Measurements from ENCODE around the gene TCF20.

TCF20 gene

GRCh38 chr22:42247596-42247995 is 22.9 kb downstream of the TCF20 start:
- H2BK120ac ChIP-seq (ENCODE audit: low read depth, low read length), result no peak overlapping the region
- H3K4me3 ChIP-seq (ENCODE audit: insufficient read depth in 1 of 2, low read depth in 1 of 2, low read length in 2 of 2), result no peak overlapping the region
- no peak overlapping the region for H3K18ac ChIP-seq (ENCODE audit: low read depth in 1 of 2, low read length in 2 of 2)
- no peak overlapping the region for H3K14ac ChIP-seq (ENCODE audit: low read length in 2 of 2)
- no peak overlapping the region for H3K23ac ChIP-seq (ENCODE audit: low read length in 2 of 2)
- H3K79me1 ChIP-seq (replicated peaks; ENCODE audit: low read length, poor library complexity, severe bottlenecking), result peaks cover 27% of the 10 kb centered on the region
- no peak overlapping the region for H2AFZ ChIP-seq (ENCODE audit: low read depth, low read length)
- H3K27me3 ChIP-seq (ENCODE audit: control insufficient read depth in 1 of 2, insufficient read depth in 1 of 2, low read length in 2 of 2), result no peaks in the 10 kb centered on the region
- H4K8ac ChIP-seq (ENCODE audit: low read length), result no peak overlapping the region
- H3K4ac ChIP-seq (ENCODE audit: low read depth in 1 of 2, low read length in 2 of 2), result no peak overlapping the region
- no peak overlapping the region for H2BK5ac ChIP-seq (ENCODE audit: low read depth, low read length, poor library complexity, severe bottlenecking)
- peaks cover 2% of the 10 kb centered on the region for H3K4me1 ChIP-seq (ENCODE audit: control insufficient read depth, insufficient read depth, low read depth, low read length)
- H2BK15ac ChIP-seq (ENCODE audit: low read depth, poor library complexity, severe bottlenecking), result no peak overlapping the region
- no peak overlapping the region for H2BK12ac ChIP-seq (ENCODE audit: low read length in 2 of 2)
- H2AK5ac ChIP-seq (ENCODE audit: low read length, severe bottlenecking), result no peak overlapping the region
- H4K91ac ChIP-seq (ENCODE audit: low read length), result no peak overlapping the region
- no peaks in the 10 kb centered on the region for H3K9me3 ChIP-seq (ENCODE audit: control insufficient read depth, low read length)
- no peak overlapping the region for H3K27ac ChIP-seq (ENCODE audit: low read length, poor library complexity, severe bottlenecking)
- no peaks in the 10 kb centered on the region for H3K36me3 ChIP-seq (ENCODE audit: control insufficient read depth in 1 of 2, insufficient read depth in 2 of 2, low read depth in 1 of 2, low read length in 2 of 2)
- H3K9ac ChIP-seq (ENCODE audit: low read length), result no peak overlapping the region
- WGBS, result 83% methylated on average over 2 of the region's 3 CpGs
- no peak overlapping the region for H3K4me2 ChIP-seq (ENCODE audit: low read length, poor library complexity, severe bottlenecking)
- no peak for DNase-seq

- no peak overlapping the region for H3K14ac ChIP-seq (ENCODE audit: low read length in 2 of 2)
- no peak overlapping the region for H2AK5ac ChIP-seq (ENCODE audit: low read length, severe bottlenecking)
- no peak overlapping the region for H3K9ac ChIP-seq (ENCODE audit: low read length)
- H4K91ac ChIP-seq (ENCODE audit: low read length), result no peak overlapping the region
- peaks cover 2% of the 10 kb centered on the region for H3K4me1 ChIP-seq (ENCODE audit: control insufficient read depth, insufficient read depth, low read depth, low read length)
- no peak overlapping the region for H2AFZ ChIP-seq (ENCODE audit: low read depth, low read length)
- no peak overlapping the region for H2BK5ac ChIP-seq (ENCODE audit: low read depth, low read length, poor library complexity, severe bottlenecking)
- H3K23ac ChIP-seq (ENCODE audit: low read length in 2 of 2), result peak overlapping the region in 1 of 2 experiments; percentile 27
- no peak overlapping the region for H4K8ac ChIP-seq (ENCODE audit: low read length)
- H2BK12ac ChIP-seq (ENCODE audit: low read length in 2 of 2), result no peak overlapping the region
- H3K27me3 ChIP-seq (ENCODE audit: control insufficient read depth in 1 of 2, insufficient read depth in 1 of 2, low read length in 2 of 2), result no peaks in the 10 kb centered on the region
- no peak overlapping the region for H3K27ac ChIP-seq (ENCODE audit: low read length, poor library complexity, severe bottlenecking)
- no peak overlapping the region for H3K4ac ChIP-seq (ENCODE audit: low read depth in 1 of 2, low read length in 2 of 2)
- no peak overlapping the region for H3K18ac ChIP-seq (ENCODE audit: low read depth in 1 of 2, low read length in 2 of 2)
- H3K9me3 ChIP-seq (ENCODE audit: control insufficient read depth, low read length), result no peaks in the 10 kb centered on the region
- no peak overlapping the region for H2BK120ac ChIP-seq (ENCODE audit: low read depth, low read length)
- H3K36me3 ChIP-seq (ENCODE audit: control insufficient read depth in 1 of 2, insufficient read depth in 2 of 2, low read depth in 1 of 2, low read length in 2 of 2), result no peaks in the 10 kb centered on the region
- DNase-seq, result no peak
- H3K4me3 ChIP-seq (ENCODE audit: insufficient read depth in 1 of 2, low read depth in 1 of 2, low read length in 2 of 2), result no peak overlapping the region
- no peak overlapping the region for H3K4me2 ChIP-seq (ENCODE audit: low read length, poor library complexity, severe bottlenecking)
- peaks cover 22% of the 10 kb centered on the region for H3K79me1 ChIP-seq (replicated peaks; ENCODE audit: low read length, poor library complexity, severe bottlenecking)
- no peak overlapping the region for H2BK15ac ChIP-seq (ENCODE audit: low read depth, poor library complexity, severe bottlenecking)
Measured at GRCh38 chr22:42243802-42244060, 26.7 kb downstream of the TCF20 start.

- Histone ChIP-seq H3K4ac (ENCODE audit: low read depth in 1 of 2, low read length in 2 of 2) (no peak overlapping the region), H2BK120ac (ENCODE audit: low read depth, low read length) (no peak overlapping the region), H2BK15ac (ENCODE audit: low read depth, poor library complexity, severe bottlenecking) (no peak overlapping the region), H3K4me1 (ENCODE audit: control insufficient read depth, insufficient read depth, low read depth, low read length) (no peaks in the 10 kb centered on the region), H3K9ac (ENCODE audit: low read length) (no peak overlapping the region), H3K27ac (ENCODE audit: low read length, poor library complexity, severe bottlenecking) (no peak overlapping the region), H2AK5ac (ENCODE audit: low read length, severe bottlenecking) (no peak overlapping the region), H4K8ac (ENCODE audit: low read length) (no peak overlapping the region), H3K27me3 (ENCODE audit: control insufficient read depth in 1 of 2, insufficient read depth in 1 of 2, low read length in 2 of 2) (no peaks in the 10 kb centered on the region), H3K9me3 (ENCODE audit: control insufficient read depth, low read length) (peaks cover 13% of the 10 kb centered on the region), H2AFZ (ENCODE audit: low read depth, low read length) (no peak overlapping the region), H4K91ac (ENCODE audit: low read length) (no peak overlapping the region), H3K4me2 (ENCODE audit: low read length, poor library complexity, severe bottlenecking) (no peak overlapping the region), H2BK5ac (ENCODE audit: low read depth, low read length, poor library complexity, severe bottlenecking) (no peak overlapping the region), H3K18ac (ENCODE audit: low read depth in 1 of 2, low read length in 2 of 2) (no peak overlapping the region), H3K23ac (ENCODE audit: low read length in 2 of 2) (no peak overlapping the region), H3K36me3 (ENCODE audit: control insufficient read depth in 1 of 2, insufficient read depth in 2 of 2, low read depth in 1 of 2, low read length in 2 of 2) (no peaks in the 10 kb centered on the region), H3K4me3 (ENCODE audit: insufficient read depth in 1 of 2, low read depth in 1 of 2, low read length in 2 of 2) (no peak overlapping the region), H3K14ac (ENCODE audit: low read length in 2 of 2) (no peak overlapping the region), H3K79me1 (replicated peaks; ENCODE audit: low read length, poor library complexity, severe bottlenecking) (peaks cover 28% of the 10 kb centered on the region), H2BK12ac (ENCODE audit: low read length in 2 of 2) (no peak overlapping the region)
- 97% methylated on average over 5 of the region's 6 CpGs for WGBS
- no peak for DNase-seq
Measured at GRCh38 chr22:42236848-42237247, 33.6 kb downstream of the TCF20 start.

- H2AFZ ChIP-seq (ENCODE audit: low read depth, low read length), result no peak overlapping the region
- H4K91ac ChIP-seq (ENCODE audit: low read length), result no peak overlapping the region
- H3K4ac ChIP-seq (ENCODE audit: low read depth in 1 of 2, low read length in 2 of 2), result no peak overlapping the region
- peaks cover 13% of the 10 kb centered on the region for H3K9me3 ChIP-seq (ENCODE audit: control insufficient read depth, low read length)
- H3K36me3 ChIP-seq (ENCODE audit: control insufficient read depth in 1 of 2, insufficient read depth in 2 of 2, low read depth in 1 of 2, low read length in 2 of 2), result no peaks in the 10 kb centered on the region
- H2BK12ac ChIP-seq (ENCODE audit: low read length in 2 of 2), result no peak overlapping the region
- WGBS, result 93% methylated on average over 4 of the region's 4 CpGs
- H3K4me2 ChIP-seq (ENCODE audit: low read length, poor library complexity, severe bottlenecking), result no peak overlapping the region
- no peaks in the 10 kb centered on the region for H3K4me1 ChIP-seq (ENCODE audit: control insufficient read depth, insufficient read depth, low read depth, low read length)
- H2AK5ac ChIP-seq (ENCODE audit: low read length, severe bottlenecking), result no peak overlapping the region
- peaks cover 28% of the 10 kb centered on the region for H3K79me1 ChIP-seq (replicated peaks; ENCODE audit: low read length, poor library complexity, severe bottlenecking)
- H4K8ac ChIP-seq (ENCODE audit: low read length), result no peak overlapping the region
- H3K23ac ChIP-seq (ENCODE audit: low read length in 2 of 2), result no peak overlapping the region
- DNase-seq, result no peak
- H3K27ac ChIP-seq (ENCODE audit: low read length, poor library complexity, severe bottlenecking), result no peak overlapping the region
- H3K18ac ChIP-seq (ENCODE audit: low read depth in 1 of 2, low read length in 2 of 2), result no peak overlapping the region
- no peak overlapping the region for H3K14ac ChIP-seq (ENCODE audit: low read length in 2 of 2)
- no peaks in the 10 kb centered on the region for H3K27me3 ChIP-seq (ENCODE audit: control insufficient read depth in 1 of 2, insufficient read depth in 1 of 2, low read length in 2 of 2)
- H2BK15ac ChIP-seq (ENCODE audit: low read depth, poor library complexity, severe bottlenecking), result no peak overlapping the region
- H2BK120ac ChIP-seq (ENCODE audit: low read depth, low read length), result no peak overlapping the region
- no peak overlapping the region for H3K4me3 ChIP-seq (ENCODE audit: insufficient read depth in 1 of 2, low read depth in 1 of 2, low read length in 2 of 2)
- no peak overlapping the region for H2BK5ac ChIP-seq (ENCODE audit: low read depth, low read length, poor library complexity, severe bottlenecking)
- no peak overlapping the region for H3K9ac ChIP-seq (ENCODE audit: low read length)
Measured at GRCh38 chr22:42236268-42236667, 34.2 kb downstream of the TCF20 start.

Data from mesenchymal stem cell (in vitro differentiated cells and primary cell).